Measurements from ENCODE around the gene DIP2C. TPM values are rescaled to one million over a fixed set of nuclear protein-coding genes. Genes with fewer than 3 reads are reported as not detected.

The DIP2C gene
- polyA plus RNA-seq, 1 of the 3 experiments (the other 2 are of a cell fraction) = 8.7 TPM

GRCh38 chr10:378230-378929 lies 311.1 kb downstream of the DIP2C start:
- no peak overlapping the region for H2AFZ ChIP-seq (ENCODE audit: low read depth)
- H3K27me3 ChIP-seq (ENCODE audit: insufficient read depth) = no peaks in the 10 kb centered on the region
- peaks cover 11 to 16% of the 10 kb centered on the region in 2 experiments for H3K4me1 ChIP-seq (ENCODE audit: control insufficient read depth in 1 of 2, insufficient read depth in 2 of 2, low read depth in 1 of 2, low read length in 1 of 2)
- 93% methylated on average over 14 of the region's 14 CpGs for WGBS (ENCODE audit: low lambda C conversion rate)
- H3F3A ChIP-seq (replicated peaks; ENCODE audit: insufficient read depth) = peaks cover 16% of the 10 kb centered on the region
- CTCF ChIA-PET = no interaction called here
- no peak for DNase-seq
- H3K4me3 ChIP-seq (ENCODE audit: low read depth in 2 of 2, low read length in 1 of 2) = no peak overlapping the region
- no peak overlapping the region for H3K9ac ChIP-seq
- TF ChIP-seq NRF1 (IDR thresholded peaks at IDR 0.05; ENCODE audit: low read depth, low read length) (no peak), USF1 (IDR thresholded peaks at IDR 0.05; ENCODE audit: borderline replicate concordance, low read depth) (no peak), SMC3 (IDR thresholded peaks at IDR 0.05; ENCODE audit: low read depth, low read length) (no peak), PBX3 (IDR thresholded peaks at IDR 0.05) (no peak), GATA2 (CRISPR knock-in tag; IDR thresholded peaks at IDR 0.05) (no peak), NFIC (IDR thresholded peaks at IDR 0.05; ENCODE audit: borderline replicate concordance) (no peak), FOSL2 (IDR thresholded peaks at IDR 0.05; ENCODE audit: borderline replicate concordance, low read depth) (no peak)
- POLR2A ChIA-PET = no interaction called here
- no peaks in the 10 kb centered on the region for H3K9me2 ChIP-seq
- H3K36me3 ChIP-seq (replicated peaks in 1 of 2; ENCODE audit: control insufficient read depth in 1 of 2, insufficient read depth in 2 of 2, low read length in 1 of 2) = peaks cover 28 to 34% of the 10 kb centered on the region in 2 experiments
- no peaks in the 10 kb centered on the region for H3K79me2 ChIP-seq (ENCODE audit: insufficient read depth)
- H4K20me1 ChIP-seq (ENCODE audit: insufficient read depth) = no peaks in the 10 kb centered on the region
- H3K9me3 ChIP-seq = no peaks in the 10 kb centered on the region
- H3K4me2 ChIP-seq = no peak overlapping the region
- no peak overlapping the region for H3K27ac ChIP-seq (ENCODE audit: low read depth in 2 of 2, low read length in 1 of 2)

- peaks cover 17 to 24% of the 10 kb centered on the region in 2 experiments for H3K36me3 ChIP-seq (replicated peaks in 1 of 2; ENCODE audit: control insufficient read depth in 1 of 2, insufficient read depth in 2 of 2, low read length in 1 of 2)
- POLR2A ChIA-PET = no interaction called here
- CTCF ChIA-PET = no interaction called here
- H2AFZ ChIP-seq (ENCODE audit: low read depth) = no peak overlapping the region
- 92% methylated on average over 10 of the region's 10 CpGs for WGBS (ENCODE audit: low lambda C conversion rate)
- H3K4me1 ChIP-seq (ENCODE audit: control insufficient read depth in 1 of 2, insufficient read depth in 2 of 2, low read depth in 1 of 2, low read length in 1 of 2) = peaks cover 21 to 27% of the 10 kb centered on the region in 2 experiments
- TF ChIP-seq CTCF (IDR thresholded peaks at IDR 0.05) (no peak), POLR2AphosphoS5 (IDR thresholded peaks at IDR 0.05; ENCODE audit: low read depth, low read length) (no peak), TEAD4 (IDR thresholded peaks at IDR 0.05; ENCODE audit: borderline replicate concordance, insufficient read depth) (no peak), IRF3 (IDR thresholded peaks at IDR 0.05; ENCODE audit: low read depth, low read length) (no peak), RFX5 (IDR thresholded peaks at IDR 0.05; ENCODE audit: low read length) (no peak), JUND (IDR thresholded peaks at IDR 0.05) (no peak), MXI1 (IDR thresholded peaks at IDR 0.05; ENCODE audit: low read depth, low read length) (no peak), TCF12 (IDR thresholded peaks at IDR 0.05) (no peak), YY1 (IDR thresholded peaks at IDR 0.05; ENCODE audit: low read depth) (no peak), RAD21 (IDR thresholded peaks at IDR 0.05; ENCODE audit: low read length) (no peak), NRF1 (IDR thresholded peaks at IDR 0.05; ENCODE audit: low read depth, low read length) (no peak), PBX3 (IDR thresholded peaks at IDR 0.05) (no peak), EZH2phosphoT487 (IDR thresholded peaks at IDR 0.05; ENCODE audit: borderline replicate concordance, low read depth) (no peak)
- H3K9ac ChIP-seq = no peak overlapping the region
- no peak overlapping the region for H3K27ac ChIP-seq (ENCODE audit: low read depth in 2 of 2, low read length in 1 of 2)
- H3K9me3 ChIP-seq = no peaks in the 10 kb centered on the region
- H3K79me2 ChIP-seq (ENCODE audit: insufficient read depth) = no peaks in the 10 kb centered on the region
- H3K4me2 ChIP-seq = no peak overlapping the region
- no peak for DNase-seq
- H3K27me3 ChIP-seq (ENCODE audit: insufficient read depth) = no peaks in the 10 kb centered on the region
- H4K20me1 ChIP-seq (ENCODE audit: insufficient read depth) = no peaks in the 10 kb centered on the region
- no peaks in the 10 kb centered on the region for H3K9me2 ChIP-seq
- H3F3A ChIP-seq (replicated peaks; ENCODE audit: insufficient read depth) = peaks cover 25% of the 10 kb centered on the region
- H3K4me3 ChIP-seq (ENCODE audit: low read depth in 2 of 2, low read length in 1 of 2) = no peak overlapping the region
These were observed 312.2 kb downstream of the DIP2C start for GRCh38 chr10:377228-377627.
